Right lobe of liver (tissue), 6 donors: ENCODE measurements around the gene SLC39A11. TPM values are rescaled to one million over a fixed set of nuclear protein-coding genes. Genes with fewer than 3 reads are reported as not detected.

Source experiments
- ATAC-seq, 4 donors: fragments of 200-7000 bp; cut with Tn5 transposase; one replicate each; pipeline ENCODE4 v1.9.1; 2020; ENCODE audit warnings: mild to moderate bottlenecking in 4 of 4, moderate library complexity in 4 of 4
- DNase-seq, 3 donors: peaks; one replicate each; pipeline ENCODE4 v3.0.0-alpha.2; 2020
- H3K27ac ChIP-seq, 3 donors: fragments of 200-600 bp; one replicate each; pipeline ENCODE4 v1.8.0; 2022
- H3K27me3 ChIP-seq, 2 donors: fragments of 200-600 bp; one replicate each; pipeline ENCODE4 v1.8.0; 2022
- H3K36me3 ChIP-seq, 4 donors: fragments of 200-600 bp; sonication (generic) in 1 of 4; one replicate each; pipeline versions ENCODE4 v1.5.1 to v1.8.0; 2017 to 2022; ENCODE audit warnings: control low read depth in 1 of 4
- H3K4me1 ChIP-seq, 4 donors: fragments of 200-600 bp; sonication (generic) in 1 of 4; one replicate each; pipeline versions ENCODE4 v1.5.1 to v1.8.0; 2017 to 2022; ENCODE audit warnings: control low read depth in 1 of 4
- H3K4me3 ChIP-seq, 3 donors: fragments of 200-600 bp; one replicate each; pipeline ENCODE4 v1.8.0; 2022
- H3K9me3 ChIP-seq, 4 donors: fragments of 200-600 bp; sonication (generic) in 1 of 4; one replicate each; pipeline versions ENCODE4 v1.5.1 to v1.8.0; 2017 to 2022; ENCODE audit warnings: control low read depth in 1 of 4
- CTCF ChIP-seq, 4 donors: fragments of 200-600 bp in 3 of 4; fragments of 450-650 bp in 1 of 4; IDR thresholded peaks; one replicate each; pipeline versions ENCODE4 v1.5.1 to v1.8.0; 2016 to 2022; ENCODE audit warnings: antibody characterized with exemption in 4 of 4, mild to moderate bottlenecking in 2 of 4
- POLR2A ChIP-seq: fragments of 450-650 bp; IDR thresholded peaks from one replicate; pipeline ENCODE4 v1.6.1; 2017; ENCODE audit warnings: antibody characterized with exemption, mild to moderate bottlenecking
- WGBS: methylation state at CpG from one replicate; pipeline ENCODE4 v1.1.6; 2018; ENCODE audit warnings: low coverage, low lambda C conversion rate; ENCODE audit not compliant: insufficient coverage; ENCODE audit errors: missing lambda C conversion rate; 5-methylcytosine and 5-hydroxymethylcytosine counted together
- intact Hi-C, 2 donors: fragments of 100-400 bp; cut with DNase I; formaldehyde crosslinking; loops; one replicate each; pipeline versions ENCODE4 v1.11.2 to v1.14.1; 2022
- total RNA-seq, 6 experiments: library from RNA; depleted of rRNA in 2 of 6; stranded (reverse); fragments of >200 nt in 2 of 6; fragmentation: NEBNext Ultra II Directional in 3 of 6; extraction: Animal tissue kit (Norgen Biotek cat#: 25700) in 3 of 6; gene quantifications; one replicate each; pipeline versions ENCODE4 v1.1.0 to v1.2.4, GENCODE V29; 2016 to 2023
- donor health status: DM: no; HTN: yes; CAD: no.
- donor health status: DM: no; HTN: no; CAD: no.
- donor health status: DM: no; HTN: no; CAD: no.
- donor health status: DM: no; HTN: yes; CAD: no.
- donor health status: DM: no; HTN: yes; CAD: no.

SLC39A11 gene
- total RNA-seq, 6 experiments from 2014 or later, result 25.4 to 49.6 (median 39.3) TPM

- no peak overlapping the region for H3K4me3 ChIP-seq
- 32% methylated on average over 12 of the region's 17 CpGs for WGBS
- no peak overlapping the region for H3K27ac ChIP-seq
- ATAC-seq (no peak), DNase-seq (no peak)
- H3K36me3 ChIP-seq, result no peaks in the 10 kb centered on the region
- H3K27me3 ChIP-seq, result no peaks in the 10 kb centered on the region
- TF ChIP-seq CTCF (IDR thresholded peaks at IDR 0.05) (no peak), POLR2A (no peak)
- intact Hi-C loops, result no loop called here
- H3K9me3 ChIP-seq, result no peaks in the 10 kb centered on the region
- H3K4me1 ChIP-seq, result no peaks in the 10 kb centered on the region
Measured at GRCh38 chr17:72622661-72623433, 469.6 kb downstream of the SLC39A11 start.

- DNase-seq (no peak), ATAC-seq (no peak)
- no peak overlapping the region for H3K4me3 ChIP-seq
- H3K9me3 ChIP-seq, result no peaks in the 10 kb centered on the region
- intact Hi-C loops, result no loop called here
- WGBS, result 61% methylated on average over 7 of the region's 7 CpGs
- no peaks in the 10 kb centered on the region for H3K4me1 ChIP-seq
- H3K27me3 ChIP-seq, result no peaks in the 10 kb centered on the region
- H3K27ac ChIP-seq, result no peak overlapping the region
- TF ChIP-seq CTCF (IDR thresholded peaks at IDR 0.05) (no peak), POLR2A (no peak)
- H3K36me3 ChIP-seq, result no peaks in the 10 kb centered on the region
Measured at GRCh38 chr17:72619976-72620650, 472.4 kb downstream of the SLC39A11 start.

GRCh38 chr17:72618001-72618509 is 474.4 kb downstream of the SLC39A11 start:
- no peak overlapping the region for H3K4me3 ChIP-seq
- H3K27ac ChIP-seq, result no peak overlapping the region

DNA sequence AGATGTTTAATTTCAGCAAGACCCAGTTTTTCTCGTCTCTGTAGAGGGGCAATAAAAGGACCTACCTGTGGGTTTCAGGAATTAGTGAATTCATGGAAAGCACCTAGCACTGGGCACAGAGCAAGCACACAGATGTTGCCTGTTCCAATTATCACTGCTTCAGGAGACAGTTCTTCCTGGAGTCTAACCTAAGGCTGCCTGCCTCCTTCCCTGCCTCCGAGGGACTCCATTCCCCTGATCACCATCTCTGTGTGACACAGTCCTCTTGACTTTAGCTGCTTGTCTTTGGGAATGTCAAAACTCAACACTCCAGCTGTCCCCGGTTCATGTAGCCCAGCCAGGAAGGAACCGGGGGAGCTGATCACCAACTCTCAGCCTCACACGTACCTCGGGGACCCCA is 474.9 kb downstream of the SLC39A11 start:
- ATAC-seq, result no peak
- no peaks in the 10 kb centered on the region for H3K4me1 ChIP-seq
- no peaks in the 10 kb centered on the region for H3K27me3 ChIP-seq
- H3K36me3 ChIP-seq, result no peaks in the 10 kb centered on the region
- WGBS, result 16% methylated on average over 6 of the region's 6 CpGs
- TF ChIP-seq CTCF (IDR thresholded peaks at IDR 0.05) (no peak), POLR2A (no peak)
- no peaks in the 10 kb centered on the region for H3K9me3 ChIP-seq
- no peak overlapping the region for H3K4me3 ChIP-seq
- intact Hi-C loops, result no loop called here
- no peak overlapping the region for H3K27ac ChIP-seq
- no peak for DNase-seq

More at GRCh38 chr17:72618001-72618509, 474.4 kb downstream of the SLC39A11 start:
- Histone ChIP-seq H3K9me3 (no peaks in the 10 kb centered on the region), H3K4me1 (no peaks in the 10 kb centered on the region), H3K27me3 (no peaks in the 10 kb centered on the region), H3K36me3 (no peaks in the 10 kb centered on the region)
- WGBS, result 4% methylated on average over 14 of the region's 17 CpGs
- ATAC-seq (peak in 1 of 4 donors; percentile 25), DNase-seq (no peak)
- TF ChIP-seq POLR2A (no peak), CTCF (IDR thresholded peaks at IDR 0.05) (no peak)
- intact Hi-C loops, result no loop called here
